CD14-positive monocyte (primary cell): Measurements from ENCODE around the gene SORD. TPM values are rescaled to one million over a fixed set of nuclear protein-coding genes. Genes with fewer than 3 reads are reported as not detected.

Experiments
- DNase-seq, 3 donors: peaks; one replicate each; pipeline ENCODE4 v3.0.0-alpha.2; 2011 to 2022
- H2AFZ ChIP-seq: 2 replicates; pipeline ENCODE4 v1.6.0; 2012; ENCODE audit warnings: mild to moderate bottlenecking, low read depth, low read length, inconsistent platforms; ENCODE audit not compliant: insufficient read depth, poor library complexity, severe bottlenecking
- H3K27ac ChIP-seq, 2 donors: 1 replicate in 1 of 2; 2 replicates in 1 of 2; pipeline ENCODE4 v1.5.1; 2012 to 2013; ENCODE audit warnings: low read length in 2 of 2, control low read depth in 1 of 2, inconsistent platforms in 1 of 2, low read depth in 1 of 2, mild to moderate bottlenecking in 1 of 2
- H3K27me3 ChIP-seq, 2 donors: one replicate each; pipeline versions ENCODE4 v1.6.0 to v1.6.1; 2011 to 2013; ENCODE audit warnings: low read length in 2 of 2; ENCODE audit not compliant: control insufficient read depth in 2 of 2, insufficient read depth in 2 of 2
- H3K36me3 ChIP-seq, 2 donors: replicated peaks in 1 of 2; 1 replicate in 1 of 2; 2 replicates in 1 of 2; pipeline versions ENCODE4 v1.5.1 to v1.6.1; 2012 to 2013; ENCODE audit warnings: low read length in 2 of 2, control low read depth in 1 of 2, inconsistent platforms in 1 of 2, mild to moderate bottlenecking in 1 of 2; ENCODE audit not compliant: insufficient read depth in 2 of 2, control insufficient read depth in 1 of 2
- H3K4me1 ChIP-seq, 2 donors: 1 replicate in 1 of 2; 2 replicates in 1 of 2; pipeline versions ENCODE4 v1.5.1 to v1.6.1; 2012 to 2013; ENCODE audit warnings: low read length in 2 of 2, control low read depth in 1 of 2, inconsistent platforms in 1 of 2, mild to moderate bottlenecking in 1 of 2, moderate library complexity in 1 of 2; ENCODE audit not compliant: insufficient read depth in 2 of 2, control insufficient read depth in 1 of 2
- H3K4me2 ChIP-seq: replicated peaks from 2 replicates; pipeline ENCODE3; 2012; ENCODE audit warnings: low read length, moderate library complexity, mild to moderate bottlenecking; ENCODE audit not compliant: poor library complexity, severe bottlenecking; ENCODE audit errors: extremely low read depth
- H3K4me3 ChIP-seq, 3 experiments: fragments of 200-600 bp in 1 of 3; sonication (generic) in 1 of 3; replicated peaks in 1 of 3; 1 replicate in 2 of 3; 2 replicates in 1 of 3; pipeline ENCODE4 v1.5.1; 2011 to 2013; ENCODE audit warnings: low read length in 3 of 3, mild to moderate bottlenecking in 3 of 3, control low read depth in 2 of 3, low read depth in 2 of 3, inconsistent platforms in 1 of 3, moderate library complexity in 1 of 3
- H3K79me2 ChIP-seq: 2 replicates; pipeline ENCODE4 v1.6.0; 2012; ENCODE audit warnings: mild to moderate bottlenecking, control low read depth, inconsistent platforms, low read length, moderate library complexity; ENCODE audit not compliant: insufficient read depth
- H3K9ac ChIP-seq: 2 replicates; pipeline ENCODE4 v1.6.0; 2017; ENCODE audit warnings: low read length, mild to moderate bottlenecking; ENCODE audit not compliant: insufficient read depth, poor library complexity, severe bottlenecking
- H3K9me3 ChIP-seq, 2 donors: replicated peaks in 1 of 2; 1 replicate in 1 of 2; 2 replicates in 1 of 2; pipeline versions ENCODE4 v1.5.1 to v1.6.1; 2012 to 2013; ENCODE audit warnings: low read length in 2 of 2, control low read depth in 1 of 2; ENCODE audit not compliant: control insufficient read depth in 1 of 2, insufficient read depth in 1 of 2
- H4K20me1 ChIP-seq: 2 replicates; pipeline ENCODE4 v1.6.0; 2012; ENCODE audit warnings: mild to moderate bottlenecking, low read length, control low read depth, moderate library complexity; ENCODE audit not compliant: insufficient read depth
- H3K27ac Mint-ChIP-seq, 7 donors: one replicate each; pipeline ENCODE4 v1.8.0; 2020; ENCODE audit warnings: mild to moderate bottlenecking in 7 of 7, mixed read lengths in 7 of 7, moderate library complexity in 6 of 7, inconsistent platforms in 2 of 7
- H3K27me3 Mint-ChIP-seq, 3 donors: one replicate each; pipeline ENCODE4 v1.8.0; 2021 to 2022; ENCODE audit warnings: low read depth in 3 of 3, mild to moderate bottlenecking in 3 of 3, mixed read lengths in 3 of 3, moderate library complexity in 3 of 3, inconsistent platforms in 1 of 3
- H3K36me3 Mint-ChIP-seq, 2 donors: one replicate each; pipeline ENCODE4 v1.8.0; 2020; ENCODE audit warnings: mixed read lengths in 2 of 2, inconsistent platforms in 1 of 2, mild to moderate bottlenecking in 1 of 2
- H3K4me1 Mint-ChIP-seq: one replicate; pipeline ENCODE4 v1.8.0; 2020; ENCODE audit warnings: mild to moderate bottlenecking, mixed read lengths
- H3K4me3 Mint-ChIP-seq, 2 donors: one replicate each; pipeline ENCODE4 v1.8.0; 2020; ENCODE audit warnings: mild to moderate bottlenecking in 2 of 2, mixed read lengths in 2 of 2, moderate library complexity in 1 of 2
- H3K9me3 Mint-ChIP-seq, 7 donors: one replicate each; pipeline ENCODE4 v1.8.0; 2020 to 2022; ENCODE audit warnings: mixed read lengths in 7 of 7, mild to moderate bottlenecking in 6 of 7, moderate library complexity in 6 of 7, inconsistent platforms in 2 of 7
- CTCF ChIP-seq: fragments of 200-600 bp; IDR thresholded peaks from one replicate; pipeline ENCODE4 v1.8.0; 2022; ENCODE audit warnings: antibody characterized with exemption, mild to moderate bottlenecking
- WGBS: methylation state at CpG from one replicate; pipeline ENCODE4 v1.1.5; 2013; ENCODE audit warnings: missing lambda C conversion rate; ENCODE audit not compliant: insufficient coverage; 5-methylcytosine and 5-hydroxymethylcytosine counted together
- intact Hi-C, 2 donors: fragments of 100-400 bp; cut with micrococcal nuclease; formaldehyde crosslinking; loops; one replicate each; pipeline versions ENCODE4 v1.15.0 to v1.15.1; 2023
- polyA plus RNA-seq, 3 donors: library from polyadenylated mRNA; depleted of rRNA in 1 of 3; unstranded in 2 of 3; stranded (reverse) in 1 of 3; fragments of 300-500 nt in 2 of 3; fragments of >200 nt in 1 of 3; fragmentation: Illumina TruSeq in 2 of 3; gene quantifications; 1 replicate in 2 of 3; 2 replicates in 1 of 3; pipeline ENCODE4 v1.2.3, GENCODE V29; 2012 to 2021

Gene SORD
- polyA plus RNA-seq, 3 donors: 17.9 to 22.6 (median 21.7) TPM

DNA sequence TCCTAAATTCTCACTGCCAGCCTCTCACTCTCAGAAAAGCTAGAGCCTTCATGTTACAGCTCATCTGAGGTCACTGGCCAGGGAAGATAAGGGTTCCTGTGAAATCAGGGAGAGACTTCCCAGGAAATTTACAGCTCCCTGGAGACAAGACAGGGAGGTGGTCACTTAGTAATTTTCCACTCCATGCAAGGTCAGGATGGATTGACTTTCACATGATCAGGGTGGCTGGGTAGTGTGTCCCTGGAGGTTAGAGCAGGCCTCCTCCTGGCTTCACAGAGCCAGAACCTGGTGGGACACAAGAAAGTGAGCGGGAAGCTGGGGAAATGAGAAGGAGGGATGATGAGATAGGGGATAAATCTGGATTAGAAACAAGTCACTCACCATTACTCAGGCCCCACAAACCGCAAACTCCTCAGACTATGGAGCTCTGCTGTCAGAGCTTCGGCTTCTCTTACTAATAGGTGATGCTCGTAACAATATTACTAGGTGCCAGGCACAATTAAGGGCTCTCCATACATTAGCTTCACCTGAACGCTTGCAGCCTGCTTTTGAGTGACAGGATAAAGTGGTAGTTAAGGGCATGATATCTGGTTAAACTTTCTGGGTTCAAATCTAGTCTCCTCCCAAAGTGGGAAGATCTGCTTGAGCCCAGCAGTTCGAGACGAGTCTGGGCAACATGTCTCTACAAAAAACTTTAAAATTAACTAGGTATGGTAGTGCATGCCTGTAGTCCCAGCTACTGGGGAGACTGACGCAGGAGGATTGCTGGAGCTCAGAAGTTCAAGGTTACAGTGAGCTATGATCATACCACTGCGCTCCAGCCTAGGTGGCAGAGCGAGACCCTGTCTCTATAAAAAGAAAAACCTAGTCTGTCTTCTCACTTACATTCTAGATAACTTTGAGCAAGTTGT is 66.1 kb downstream of the SORD start:
- no peak for TF ChIP-seq CTCF
- H3K36me3 Mint-ChIP-seq: no peaks in the 10 kb centered on the region
- Histone ChIP-seq H3K27ac (no peak overlapping the region), H3K79me2 (no peaks in the 10 kb centered on the region), H3K36me3 (no peaks in the 10 kb centered on the region), H4K20me1 (no peaks in the 10 kb centered on the region), H3K4me1 (no peaks in the 10 kb centered on the region), H3K9me3 (no peaks in the 10 kb centered on the region), H2AFZ (no peak overlapping the region), H3K27me3 (no peaks in the 10 kb centered on the region), H3K4me2 (no peak overlapping the region), H3K9ac (no peak overlapping the region), H3K4me3 (no peak overlapping the region)
- peak overlapping the region in 1 of 2 donors; percentile 10 for H3K4me3 Mint-ChIP-seq
- no peaks in the 10 kb centered on the region for H3K9me3 Mint-ChIP-seq
- peaks cover 0 to 9% (median 5%) of the 10 kb centered on the region in 3 donors for H3K27me3 Mint-ChIP-seq
- WGBS: no CpG with 5 or more reads among the region's 10 CpGs
- no peak overlapping the region for H3K27ac Mint-ChIP-seq
- DNase-seq: no peak
- peaks cover 2% of the 10 kb centered on the region for H3K4me1 Mint-ChIP-seq
- intact Hi-C loops: no loop called here

DNA sequence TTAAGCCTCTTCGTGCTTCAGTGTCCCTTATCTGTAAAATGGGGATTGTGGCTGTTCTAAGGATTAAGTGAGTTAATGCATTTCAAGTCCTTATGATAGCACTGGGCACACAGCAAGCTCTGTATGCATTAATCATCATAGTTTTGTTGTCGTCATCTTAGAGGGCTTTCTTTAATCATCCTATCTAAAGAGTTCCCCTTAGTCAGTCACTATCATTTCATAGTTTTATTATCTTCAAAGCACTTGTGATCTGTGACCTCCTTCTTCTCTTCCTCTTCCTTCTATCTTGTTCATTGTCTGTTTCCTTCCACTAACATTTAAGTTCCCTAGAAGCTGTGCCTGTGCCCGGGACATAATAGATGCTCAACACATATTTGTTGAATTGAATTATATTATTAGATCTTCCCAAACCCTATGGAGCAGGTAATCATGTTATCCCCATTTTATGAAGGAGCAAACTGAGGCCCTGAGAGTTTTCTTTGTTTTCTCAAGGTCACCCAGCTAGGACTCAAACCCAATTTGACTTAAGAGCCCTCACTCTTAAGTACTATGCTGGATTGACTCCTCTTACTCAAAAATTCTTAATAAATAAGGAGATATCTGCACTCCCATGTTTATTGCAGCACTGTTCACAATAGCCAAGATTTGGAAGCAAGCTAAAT is 66.8 kb downstream of the SORD start:
- Mint-ChIP-seq H3K9me3 (no peaks in the 10 kb centered on the region), H3K36me3 (no peaks in the 10 kb centered on the region), H3K27me3 (peaks cover 0 to 9% (median 5%) of the 10 kb centered on the region in 3 donors), H3K4me3 (no peak overlapping the region), H3K27ac (no peak overlapping the region), H3K4me1 (peaks cover 2% of the 10 kb centered on the region)
- H3K4me3 ChIP-seq: no peak overlapping the region
- no peaks in the 10 kb centered on the region for H3K36me3 ChIP-seq
- WGBS: 100% methylated on average over 1 of the region's 3 CpGs
- no peak overlapping the region for H2AFZ ChIP-seq
- H3K27me3 ChIP-seq: no peaks in the 10 kb centered on the region
- TF ChIP-seq CTCF: no peak
- no peak for DNase-seq
- intact Hi-C loops: no loop called here
- H3K27ac ChIP-seq: no peak overlapping the region
- no peak overlapping the region for H3K4me2 ChIP-seq
- H3K9me3 ChIP-seq: no peaks in the 10 kb centered on the region
- no peaks in the 10 kb centered on the region for H4K20me1 ChIP-seq
- H3K9ac ChIP-seq: no peak overlapping the region
- H3K4me1 ChIP-seq: no peaks in the 10 kb centered on the region
- no peaks in the 10 kb centered on the region for H3K79me2 ChIP-seq
